ENCODE data around the gene CTNND2.

CTNND2 gene

GRCh38 chr5:11683666-11684065 is 220.6 kb downstream of the CTNND2 start:
- DNase-seq (ENCODE audit: low read depth, low spot score), result no peak
- TF ChIP-seq, protein P1, sequence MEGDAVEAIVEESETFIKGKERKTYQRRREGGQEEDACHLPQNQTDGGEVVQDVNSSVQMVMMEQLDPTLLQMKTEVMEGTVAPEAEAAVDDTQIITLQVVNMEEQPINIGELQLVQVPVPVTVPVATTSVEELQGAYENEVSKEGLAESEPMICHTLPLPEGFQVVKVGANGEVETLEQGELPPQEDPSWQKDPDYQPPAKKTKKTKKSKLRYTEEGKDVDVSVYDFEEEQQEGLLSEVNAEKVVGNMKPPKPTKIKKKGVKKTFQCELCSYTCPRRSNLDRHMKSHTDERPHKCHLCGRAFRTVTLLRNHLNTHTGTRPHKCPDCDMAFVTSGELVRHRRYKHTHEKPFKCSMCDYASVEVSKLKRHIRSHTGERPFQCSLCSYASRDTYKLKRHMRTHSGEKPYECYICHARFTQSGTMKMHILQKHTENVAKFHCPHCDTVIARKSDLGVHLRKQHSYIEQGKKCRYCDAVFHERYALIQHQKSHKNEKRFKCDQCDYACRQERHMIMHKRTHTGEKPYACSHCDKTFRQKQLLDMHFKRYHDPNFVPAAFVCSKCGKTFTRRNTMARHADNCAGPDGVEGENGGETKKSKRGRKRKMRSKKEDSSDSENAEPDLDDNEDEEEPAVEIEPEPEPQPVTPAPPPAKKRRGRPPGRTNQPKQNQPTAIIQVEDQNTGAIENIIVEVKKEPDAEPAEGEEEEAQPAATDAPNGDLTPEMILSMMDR (IDR thresholded peaks at IDR 0.05; ENCODE audit: low read depth, low read length), result no peak
- in situ Hi-C loops (cut with HindIII; ENCODE audit: low sequenced_read_pairs), result no loop called here
- H3K4me3 ChIP-seq (ENCODE audit: low read depth, low read length), result no peak overlapping the region

GRCh38 chr5:11681796-11682195 is 222.4 kb downstream of the CTNND2 start:
- no peak for DNase-seq (ENCODE audit: low read depth, low spot score)
- TF ChIP-seq, protein P1 (IDR thresholded peaks at IDR 0.05; ENCODE audit: low read depth, low read length), result no peak
- H3K4me3 ChIP-seq (ENCODE audit: low read depth, low read length), result no peak overlapping the region
- in situ Hi-C loops (cut with HindIII; ENCODE audit: low sequenced_read_pairs), result no loop called here

- in situ Hi-C loops (cut with HindIII; ENCODE audit: low sequenced_read_pairs), result no loop called here
- TF ChIP-seq, protein P1 (IDR thresholded peaks at IDR 0.05; ENCODE audit: low read depth, low read length), result no peak
Measured at GRCh38 chr5:11679676-11680075, 224.6 kb downstream of the CTNND2 start.

DNA sequence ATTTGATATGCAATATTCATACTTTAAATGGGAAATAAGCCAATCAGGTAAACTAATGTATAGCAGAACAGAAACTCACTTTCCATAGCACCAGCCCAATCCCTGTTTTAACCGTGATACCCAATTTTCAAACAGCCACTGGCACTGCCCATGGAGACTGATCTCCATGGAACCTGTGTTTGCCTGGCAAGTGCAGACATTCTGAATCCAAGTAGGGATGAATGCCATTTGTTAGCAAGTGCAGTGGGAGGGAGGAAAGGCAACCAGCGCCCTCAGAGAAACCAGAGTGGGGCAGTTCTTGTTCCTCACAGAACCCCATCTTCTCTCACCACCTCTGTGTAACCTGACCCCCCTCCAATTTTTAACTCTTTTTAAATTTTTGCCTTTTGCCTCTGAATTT is 229.1 kb downstream of the CTNND2 start:
- DNase-seq (ENCODE audit: low read depth, low spot score), result no peak
- TF ChIP-seq, protein P1 (IDR thresholded peaks at IDR 0.05; ENCODE audit: low read depth, low read length), result no peak
- in situ Hi-C loops (cut with HindIII; ENCODE audit: low sequenced_read_pairs), result no loop called here
- no peak overlapping the region for H3K4me3 ChIP-seq (ENCODE audit: low read depth, low read length)

More at GRCh38 chr5:11679676-11680075, 224.6 kb downstream of the CTNND2 start:
- DNase-seq (ENCODE audit: low read depth, low spot score), result no peak
- H3K4me3 ChIP-seq (ENCODE audit: low read depth, low read length), result no peak overlapping the region

DNA sequence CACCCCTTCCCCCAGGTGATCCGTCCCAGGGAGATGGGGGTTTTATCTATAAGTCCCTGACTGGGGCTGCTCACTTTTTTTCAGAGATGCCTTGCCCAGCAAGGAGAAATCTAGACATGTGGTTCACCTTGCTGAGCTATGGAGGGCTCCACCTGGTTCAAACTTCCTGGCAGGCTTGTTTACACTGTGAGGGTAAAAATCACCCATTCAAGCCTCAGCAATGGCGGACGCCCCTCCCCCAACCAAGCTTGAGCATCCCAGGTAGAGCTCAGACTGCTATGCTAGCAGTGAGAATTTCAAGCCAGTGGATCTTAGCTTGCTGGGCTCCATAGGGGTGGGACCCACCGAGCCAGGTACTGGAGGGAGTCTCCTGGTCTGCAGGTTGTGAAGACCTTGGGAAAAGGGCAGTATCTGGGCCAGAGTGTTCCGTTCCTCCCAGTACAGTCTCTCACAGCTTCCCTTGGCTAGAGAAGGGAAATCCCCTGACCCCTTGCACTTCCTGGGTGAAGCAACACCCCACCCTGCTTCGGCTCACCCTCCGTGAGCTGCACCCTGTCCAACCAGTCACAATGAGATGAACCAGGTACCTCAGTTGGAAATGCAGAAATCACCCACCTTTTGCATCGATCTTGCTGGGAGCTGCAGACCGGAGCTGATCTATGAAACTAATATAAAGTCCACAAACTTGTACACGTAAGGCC is 231.7 kb downstream of the CTNND2 start:
- H3K4me3 ChIP-seq (ENCODE audit: low read depth, low read length), result no peak overlapping the region
- no peak for DNase-seq (ENCODE audit: low read depth, low spot score)
- in situ Hi-C loops (cut with HindIII; ENCODE audit: low sequenced_read_pairs), result no loop called here
- TF ChIP-seq, protein P1 (IDR thresholded peaks at IDR 0.05; ENCODE audit: low read depth, low read length), result no peak

DNA sequence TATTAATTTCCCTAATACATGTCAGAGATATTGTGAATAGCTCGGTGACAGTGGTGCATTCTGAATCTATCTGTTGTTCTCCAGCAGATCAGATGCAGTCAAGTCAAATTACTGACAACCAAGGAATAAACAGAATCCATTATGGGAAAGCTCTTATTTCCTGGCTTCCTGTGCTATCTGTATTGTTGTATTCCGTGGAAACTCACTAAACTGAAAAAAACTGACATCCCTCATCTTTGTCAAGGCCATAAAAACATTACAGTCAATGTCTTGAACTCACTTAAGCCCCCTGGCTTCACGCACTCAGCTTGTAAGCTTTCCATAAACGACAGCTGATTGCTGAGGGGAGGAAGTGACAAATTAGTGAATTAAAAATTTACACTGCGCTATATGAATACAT is 245.9 kb downstream of the CTNND2 start:
- TF ChIP-seq, protein P1 (IDR thresholded peaks at IDR 0.05; ENCODE audit: low read depth, low read length), result no peak
- in situ Hi-C loops (cut with HindIII; ENCODE audit: low sequenced_read_pairs), result no loop called here
- H3K4me3 ChIP-seq (ENCODE audit: low read depth, low read length), result no peak overlapping the region
- DNase-seq (ENCODE audit: low read depth, low spot score), result no peak
